Stimulated activated naive CD8-positive, alpha-beta T cell treated with anti-CD3 and anti-CD28 coated beads, Interleukin-15, amount 100 ng/mL, for 72 hours (primary cell): Measurements from ENCODE around the gene OR9Q1.
"Not testable (repeated sequence)": the region's sequence is repeated elsewhere in the genome, so short reads cannot be mapped to it uniquely, and the experiment has no call there.

Source experiments
- ATAC-seq: fragments of 150-1000 bp; cut with Tn5 transposase; 2 replicates; pipeline ENCODE4 v1.10.0; 2021; ENCODE audit warnings: mild to moderate bottlenecking, moderate library complexity
- DNase-seq, 2 donors: peaks; one replicate each; pipeline ENCODE4 v3.0.0; 2021 to 2022
- H3K27ac Mint-ChIP-seq, 2 donors: one replicate each; pipeline ENCODE4 v1.8.0; 2022; ENCODE audit warnings: mild to moderate bottlenecking in 2 of 2, mixed read lengths in 2 of 2, moderate library complexity in 2 of 2
- H3K27me3 Mint-ChIP-seq: one replicate; pipeline ENCODE4 v1.8.0; 2022; ENCODE audit warnings: mixed read lengths
- H3K4me1 Mint-ChIP-seq: one replicate; pipeline ENCODE4 v1.8.0; 2022; ENCODE audit warnings: mild to moderate bottlenecking, mixed read lengths
- H3K4me3 Mint-ChIP-seq, 2 donors: one replicate each; pipeline ENCODE4 v1.8.0; 2022; ENCODE audit warnings: mild to moderate bottlenecking in 2 of 2, mixed read lengths in 2 of 2, moderate library complexity in 1 of 2
- H3K9me3 Mint-ChIP-seq, 2 donors: one replicate each; pipeline ENCODE4 v1.8.0; 2022; ENCODE audit warnings: mixed read lengths in 2 of 2

Gene OR9Q1, protein sequence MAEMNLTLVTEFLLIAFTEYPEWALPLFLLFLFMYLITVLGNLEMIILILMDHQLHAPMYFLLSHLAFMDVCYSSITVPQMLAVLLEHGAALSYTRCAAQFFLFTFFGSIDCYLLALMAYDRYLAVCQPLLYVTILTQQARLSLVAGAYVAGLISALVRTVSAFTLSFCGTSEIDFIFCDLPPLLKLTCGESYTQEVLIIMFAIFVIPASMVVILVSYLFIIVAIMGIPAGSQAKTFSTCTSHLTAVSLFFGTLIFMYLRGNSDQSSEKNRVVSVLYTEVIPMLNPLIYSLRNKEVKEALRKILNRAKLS

GRCh38 chr11:58023435-58023931 lies at the start of gene OR9Q1:
Gene OR9Q1 (plus strand): TSS chr11:58023881. CDS start chr11:58179445, 155,564 bp downstream.
- Mint-ChIP-seq H3K4me1 (no peaks in the 10 kb centered on the region), H3K27ac (no peak within 1 kb of the TSS), H3K27me3 (no peaks in the 10 kb centered on the region), H3K4me3 (no peak within 1 kb of the TSS), H3K9me3 (no peaks in the 10 kb centered on the region)
- DNase-seq, result no peak
- no peak for ATAC-seq

DNA sequence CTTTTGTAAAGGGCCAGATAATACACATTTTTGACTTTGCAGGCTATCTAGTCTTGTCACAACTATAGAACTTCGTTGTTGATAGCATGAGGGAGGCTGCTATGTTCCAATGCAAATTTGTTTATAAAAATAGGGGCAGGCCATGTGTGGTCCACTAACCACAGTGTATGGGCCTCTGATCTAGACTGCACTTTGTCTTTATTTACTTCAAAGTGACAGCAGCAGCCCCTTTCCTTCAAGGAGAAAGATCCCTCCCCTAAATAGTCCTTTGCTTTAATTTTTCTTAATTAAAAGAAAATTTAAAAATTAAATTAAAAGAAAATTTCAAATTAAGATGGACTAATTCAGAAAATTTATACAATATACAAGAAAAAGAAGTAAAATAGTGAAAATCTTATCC lies 49.5 kb upstream of the OR9Q1 start:
- Mint-ChIP-seq H3K27ac (no peak overlapping the region), H3K27me3 (peaks cover 17% of the 10 kb centered on the region), H3K4me3 (no peak overlapping the region), H3K9me3 (peaks cover 0 to 7% of the 10 kb centered on the region in 2 donors), H3K4me1 (no peaks in the 10 kb centered on the region)
- no peak for ATAC-seq
- DNase-seq, result no peak

GRCh38 chr11:57974848-57975601 lies 48.7 kb upstream of the OR9Q1 start:
- no peak overlapping the region for H3K27ac Mint-ChIP-seq
- H3K27me3 Mint-ChIP-seq, result peaks cover 21% of the 10 kb centered on the region
- peaks cover 0 to 7% of the 10 kb centered on the region in 2 donors for H3K9me3 Mint-ChIP-seq
- ATAC-seq, result no peak
- H3K4me1 Mint-ChIP-seq, result no peaks in the 10 kb centered on the region
- no peak overlapping the region for H3K4me3 Mint-ChIP-seq
- no peak for DNase-seq

GRCh38 chr11:57977709-57978108 lies 46.0 kb upstream of the OR9Q1 start:
- Mint-ChIP-seq H3K27ac (no peak overlapping the region), H3K4me3 (no peak overlapping the region), H3K4me1 (no peaks in the 10 kb centered on the region), H3K9me3 (no peaks in the 10 kb centered on the region), H3K27me3 (peaks cover 16% of the 10 kb centered on the region)
- no peak for DNase-seq
- ATAC-seq, result no peak

- Mint-ChIP-seq H3K9me3 (no peaks in the 10 kb centered on the region), H3K27me3 (peaks cover 8% of the 10 kb centered on the region), H3K4me3 (no peak overlapping the region), H3K27ac (no peak overlapping the region), H3K4me1 (no peaks in the 10 kb centered on the region)
- DNase-seq, result no peak
- ATAC-seq, result no peak
Measured at GRCh38 chr11:57978686-57979531, 44.8 kb upstream of the OR9Q1 start.

DNA sequence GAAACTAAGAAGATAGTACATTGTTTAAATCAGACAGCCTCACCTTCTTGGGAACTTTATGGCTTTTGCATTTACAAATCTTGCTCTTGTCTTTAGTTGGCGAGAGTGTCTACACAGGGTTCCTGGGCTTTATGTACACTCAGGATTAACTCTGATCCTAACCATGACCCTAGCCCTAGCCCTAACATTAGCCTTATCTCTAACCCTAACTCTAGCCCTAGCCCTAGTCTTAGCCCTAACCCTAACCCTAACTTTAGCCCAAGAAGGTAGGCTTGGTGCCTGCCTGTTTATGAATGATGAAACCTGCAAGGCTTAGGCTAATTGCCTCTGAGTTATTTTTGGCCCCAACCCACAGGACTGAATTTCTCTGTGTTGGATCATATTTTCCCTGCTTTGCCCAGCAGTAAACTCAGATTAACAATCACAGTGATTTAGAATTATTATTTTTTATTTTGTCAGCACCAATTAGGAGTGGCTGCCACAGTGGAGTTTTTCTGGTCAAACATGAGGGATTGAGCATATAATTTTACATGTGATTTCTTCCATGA lies 44.1 kb upstream of the OR9Q1 start:
- H3K27ac Mint-ChIP-seq, result no peak overlapping the region
- H3K4me3 Mint-ChIP-seq, result no peak overlapping the region
- DNase-seq (no peak), ATAC-seq (no peak)
- no peaks in the 10 kb centered on the region for H3K9me3 Mint-ChIP-seq
- H3K27me3 Mint-ChIP-seq, result peaks cover 8% of the 10 kb centered on the region
- H3K4me1 Mint-ChIP-seq, result no peaks in the 10 kb centered on the region

DNA sequence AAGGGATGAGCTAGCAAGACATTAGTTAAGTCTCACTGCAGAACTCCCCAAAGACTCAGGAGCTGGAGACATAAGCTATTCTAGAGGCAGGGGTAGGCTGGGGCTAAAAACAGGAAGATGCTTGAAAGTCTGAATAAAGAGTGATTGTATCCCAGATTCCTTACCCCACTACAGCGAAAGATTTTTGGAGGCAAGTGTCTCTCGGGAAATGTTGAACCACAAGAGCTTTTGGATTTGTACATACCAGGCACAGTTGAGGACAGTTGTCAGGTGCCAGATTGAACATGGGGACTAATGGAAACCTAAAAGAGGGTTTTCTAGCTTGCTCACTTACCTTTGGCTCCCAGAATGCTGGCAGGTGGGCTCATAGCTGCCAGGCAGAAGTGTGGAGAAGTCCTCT lies 43.5 kb upstream of the OR9Q1 start:
- H3K27ac Mint-ChIP-seq, result no peak overlapping the region
- H3K4me3 Mint-ChIP-seq, result no peak overlapping the region
- H3K9me3 Mint-ChIP-seq, result no peaks in the 10 kb centered on the region
- DNase-seq (no peak), ATAC-seq (no peak)
- no peaks in the 10 kb centered on the region for H3K4me1 Mint-ChIP-seq
- peaks cover 8% of the 10 kb centered on the region for H3K27me3 Mint-ChIP-seq

DNA sequence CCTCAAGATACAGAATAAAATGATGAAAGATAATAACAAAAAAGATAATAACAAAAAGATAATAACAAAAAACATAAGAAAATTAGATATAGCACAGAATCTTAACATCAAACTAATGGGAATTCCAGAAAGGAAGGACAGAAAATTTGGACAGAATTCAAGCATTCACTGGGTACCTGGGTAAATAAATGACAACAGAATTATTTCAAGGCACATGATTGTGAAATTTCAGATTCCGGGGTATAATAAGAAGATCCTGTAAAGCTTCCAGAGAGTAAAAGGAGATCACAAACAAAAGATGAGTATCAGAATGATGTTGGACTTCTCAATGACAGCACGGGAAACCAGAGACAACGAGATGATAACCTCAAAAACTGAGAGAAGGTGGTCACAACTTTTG lies 42.1 kb upstream of the OR9Q1 start:
- Mint-ChIP-seq H3K4me1 (no peaks in the 10 kb centered on the region), H3K9me3 (no peaks in the 10 kb centered on the region), H3K4me3 (no peak overlapping the region), H3K27ac (no peak overlapping the region), H3K27me3 (peaks cover 8% of the 10 kb centered on the region)
- DNase-seq (no peak), ATAC-seq (no peak)

GRCh38 chr11:57982776-57983175 lies 40.9 kb upstream of the OR9Q1 start:
- DNase-seq (no peak), ATAC-seq (no peak)
- H3K27ac Mint-ChIP-seq, result no peak overlapping the region
- peaks cover 8% of the 10 kb centered on the region for H3K27me3 Mint-ChIP-seq
- no peak overlapping the region for H3K4me3 Mint-ChIP-seq
- peaks cover 0 to 4% of the 10 kb centered on the region in 2 donors for H3K9me3 Mint-ChIP-seq
- H3K4me1 Mint-ChIP-seq, result no peaks in the 10 kb centered on the region

DNA sequence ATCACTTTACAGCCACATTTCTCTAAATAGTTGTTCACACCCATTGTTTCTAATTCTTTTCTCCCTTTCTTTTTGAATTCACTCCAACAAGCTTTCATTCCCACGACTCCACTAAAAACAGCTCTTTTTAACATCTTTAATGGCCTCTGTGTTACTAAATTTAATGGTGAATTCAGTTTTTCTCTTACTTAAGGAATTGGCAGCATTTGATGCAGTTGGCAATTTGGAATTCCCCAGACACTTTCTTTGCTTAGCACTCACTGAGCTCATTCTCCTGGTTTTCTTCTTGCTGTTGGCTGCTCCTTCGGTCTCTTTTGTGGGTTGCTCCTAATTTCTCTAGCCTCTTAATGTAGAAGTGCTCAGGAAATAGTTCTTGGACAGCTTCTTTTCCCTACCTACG lies 40.5 kb upstream of the OR9Q1 start:
- Mint-ChIP-seq H3K9me3 (peaks cover 0 to 8% of the 10 kb centered on the region in 2 donors), H3K4me1 (no peaks in the 10 kb centered on the region), H3K27me3 (peaks cover 8% of the 10 kb centered on the region), H3K27ac (no peak overlapping the region), H3K4me3 (no peak overlapping the region)
- ATAC-seq (no peak), DNase-seq (no peak)

DNA sequence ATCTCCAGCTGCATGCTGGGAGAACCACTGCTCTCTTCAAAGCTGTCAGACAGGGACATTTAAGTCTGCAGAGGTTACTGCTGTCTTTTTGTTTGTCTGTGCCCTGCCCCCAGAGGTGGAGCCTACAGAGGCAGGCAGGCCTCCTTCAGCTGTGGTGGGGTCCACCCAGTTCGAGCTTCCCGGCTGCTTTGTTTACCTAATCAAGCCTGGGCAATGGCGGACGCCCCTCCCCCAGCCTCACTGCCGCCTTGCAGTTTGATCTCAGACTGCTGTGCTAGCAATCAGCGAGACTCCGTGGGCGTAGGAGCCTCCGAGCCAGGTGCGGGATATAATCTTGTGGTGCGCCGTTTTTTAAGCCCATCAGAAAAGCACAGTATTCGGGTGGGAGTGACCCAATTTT lies 24.2 kb upstream of the OR9Q1 start:
- not testable (repeated sequence) for DNase-seq, H3K4me1 Mint-ChIP-seq, ATAC-seq, H3K9me3 Mint-ChIP-seq, H3K4me3 Mint-ChIP-seq, H3K27ac Mint-ChIP-seq
- H3K27me3 Mint-ChIP-seq, result peaks cover 17% of the 10 kb centered on the region

- DNase-seq, H3K9me3 Mint-ChIP-seq, H3K4me3 Mint-ChIP-seq, ATAC-seq, H3K27ac Mint-ChIP-seq, H3K4me1 Mint-ChIP-seq: not testable (repeated sequence)
- H3K27me3 Mint-ChIP-seq, result peaks cover 22% of the 10 kb centered on the region
Measured at GRCh38 chr11:58000021-58000420, 23.7 kb upstream of the OR9Q1 start.

- Mint-ChIP-seq H3K4me1 (peaks cover 9% of the 10 kb centered on the region), H3K4me3 (no peak overlapping the region), H3K27ac (no peak overlapping the region), H3K27me3 (peaks cover 26% of the 10 kb centered on the region), H3K9me3 (peaks cover 0 to 11% of the 10 kb centered on the region in 2 donors)
- DNase-seq, result no peak
- ATAC-seq, result no peak
Measured at GRCh38 chr11:58000699-58001098, 23.0 kb upstream of the OR9Q1 start.

- no peak for DNase-seq
- no peak overlapping the region for H3K4me3 Mint-ChIP-seq
- ATAC-seq, result no peak
- H3K27ac Mint-ChIP-seq, result no peak overlapping the region
- peaks cover 0 to 11% of the 10 kb centered on the region in 2 donors for H3K9me3 Mint-ChIP-seq
- peaks cover 26% of the 10 kb centered on the region for H3K27me3 Mint-ChIP-seq
- peaks cover 9% of the 10 kb centered on the region for H3K4me1 Mint-ChIP-seq
Measured at GRCh38 chr11:58003036-58003435, 20.6 kb upstream of the OR9Q1 start.

DNA sequence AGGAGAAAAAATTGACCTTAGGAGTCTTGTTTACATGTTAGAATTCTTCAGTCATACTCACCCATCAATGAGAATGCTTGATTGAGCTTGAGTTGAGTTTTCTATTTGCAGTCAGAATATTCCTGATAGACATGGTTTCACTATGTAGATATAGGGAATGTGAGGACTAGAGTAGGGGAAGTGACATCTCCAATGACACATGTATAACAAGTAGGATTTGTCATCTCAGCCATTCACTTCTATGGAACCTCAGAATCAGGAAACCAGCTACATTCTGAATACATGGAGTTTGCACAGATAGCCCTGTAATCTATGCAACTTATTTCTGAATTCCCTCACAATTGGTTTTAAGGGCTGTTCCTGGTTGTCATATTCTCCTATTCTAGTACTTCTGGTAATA lies 20.1 kb upstream of the OR9Q1 start:
- H3K9me3 Mint-ChIP-seq, result peaks cover 0 to 11% of the 10 kb centered on the region in 2 donors
- H3K27me3 Mint-ChIP-seq, result peaks cover 26% of the 10 kb centered on the region
- DNase-seq (no peak), ATAC-seq (no peak)
- H3K27ac Mint-ChIP-seq, result no peak overlapping the region
- H3K4me1 Mint-ChIP-seq, result peaks cover 9% of the 10 kb centered on the region
- H3K4me3 Mint-ChIP-seq, result no peak overlapping the region
